ENCODE measurements around the gene KCTD2. TPM values are rescaled to one million over a fixed set of nuclear protein-coding genes. Genes with fewer than 3 reads are reported as not detected.
"Not testable (repeated sequence)": the region's sequence is repeated elsewhere in the genome, so short reads cannot be mapped to it uniquely, and the experiment has no call there.

Gene KCTD2
- total RNA-seq, 1 experiment from 2014 or later = 22.8 TPM

GRCh38 chr17:75049706-75050105 lies 2.7 kb downstream of the KCTD2 start:
- DNase-seq (ENCODE audit: low read depth) = no peak

DNA sequence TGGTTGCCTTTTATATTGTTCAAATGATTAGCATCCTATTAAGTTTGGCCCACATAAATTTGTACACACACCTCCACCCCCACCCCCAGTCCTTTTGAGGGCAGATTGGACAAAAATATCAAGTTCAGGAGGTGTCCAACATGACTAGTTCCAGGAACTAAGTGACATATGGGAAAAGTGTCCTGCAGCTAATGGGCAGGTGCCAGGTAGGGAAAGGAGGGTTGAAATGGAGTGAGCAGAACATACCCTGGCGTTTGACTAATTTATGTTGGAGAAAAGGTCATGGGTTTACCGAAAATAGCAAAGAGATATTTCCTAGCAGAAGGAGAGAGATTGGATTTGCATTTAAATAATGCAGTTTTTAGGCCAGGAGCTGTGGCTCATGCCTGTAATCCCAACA lies 4.9 kb downstream of the KCTD2 start:
- DNase-seq (ENCODE audit: low read depth) = no peak

GRCh38 chr17:75059369-75060345 lies 12.6 kb downstream of the KCTD2 start:
- DNase-seq (ENCODE audit: low read depth) = peak; percentile 88

GRCh38 chr17:75060434-75061054 lies 13.5 kb downstream of the KCTD2 start:
- DNase-seq (ENCODE audit: low read depth) = no peak

DNA sequence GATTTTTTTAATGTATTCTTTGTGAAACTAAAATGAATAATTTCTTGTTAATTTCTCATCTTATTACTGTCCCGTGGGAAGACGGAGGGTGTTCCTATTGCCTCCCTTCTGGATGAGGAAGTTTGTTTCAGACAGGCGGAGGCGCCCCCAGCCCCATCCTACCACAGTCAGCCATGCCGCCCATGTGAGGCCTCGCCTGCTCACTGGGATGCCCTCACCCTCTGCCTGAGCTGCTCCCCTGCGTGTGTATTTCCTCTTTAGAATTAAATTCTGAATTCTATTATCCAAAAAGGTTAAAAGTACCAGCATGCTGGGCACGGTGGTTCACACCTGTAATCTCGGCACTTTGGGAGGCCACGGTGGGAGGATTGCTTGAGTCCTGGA lies 14.0 kb downstream of the KCTD2 start:
- no peak for DNase-seq (ENCODE audit: low read depth)

GRCh38 chr17:75061618-75062017 lies 14.6 kb downstream of the KCTD2 start:
- DNase-seq (ENCODE audit: low read depth) = no peak

DNA sequence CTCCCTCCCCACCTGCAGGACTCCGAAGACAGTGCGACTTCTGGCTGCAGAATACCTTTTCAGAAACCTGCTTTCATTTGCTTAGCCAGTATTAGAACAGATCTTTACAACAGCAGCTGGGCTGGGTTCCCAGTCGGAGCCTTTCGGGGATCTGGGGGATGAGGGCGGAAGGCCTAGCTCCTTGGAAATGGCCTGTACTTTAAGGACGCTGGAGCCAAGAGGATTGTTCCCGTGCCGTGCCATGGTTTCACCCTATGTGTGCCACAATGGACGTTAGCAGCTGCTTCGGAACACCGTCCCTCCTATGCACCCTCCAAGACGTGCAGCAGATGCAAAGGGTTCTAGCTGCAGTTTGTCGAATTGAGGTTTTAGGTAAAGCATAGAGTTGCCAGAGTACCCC lies 16.2 kb downstream of the KCTD2 start:
- DNase-seq (ENCODE audit: low read depth) = no peak

DNA sequence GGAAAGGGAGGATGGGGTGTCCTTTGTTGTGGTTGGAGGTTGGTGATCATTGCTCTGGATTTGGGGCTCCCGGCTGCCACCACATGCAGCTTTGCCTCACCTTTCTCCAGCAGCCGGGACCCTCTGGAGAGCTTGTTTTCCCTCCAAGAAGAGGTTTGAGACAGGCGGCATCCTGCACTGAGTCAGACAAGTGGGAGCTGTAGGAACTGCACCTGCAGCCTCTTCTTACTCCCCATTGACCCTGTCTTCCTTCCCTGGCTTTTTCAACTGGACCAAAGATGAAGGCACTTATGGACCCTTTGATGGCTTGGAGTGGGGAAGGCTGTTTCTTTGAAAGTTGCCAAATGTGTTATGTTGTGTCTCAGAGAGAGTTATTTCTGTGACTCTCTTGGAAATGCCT lies 16.6 kb downstream of the KCTD2 start:
- DNase-seq (ENCODE audit: low read depth) = no peak

DNA sequence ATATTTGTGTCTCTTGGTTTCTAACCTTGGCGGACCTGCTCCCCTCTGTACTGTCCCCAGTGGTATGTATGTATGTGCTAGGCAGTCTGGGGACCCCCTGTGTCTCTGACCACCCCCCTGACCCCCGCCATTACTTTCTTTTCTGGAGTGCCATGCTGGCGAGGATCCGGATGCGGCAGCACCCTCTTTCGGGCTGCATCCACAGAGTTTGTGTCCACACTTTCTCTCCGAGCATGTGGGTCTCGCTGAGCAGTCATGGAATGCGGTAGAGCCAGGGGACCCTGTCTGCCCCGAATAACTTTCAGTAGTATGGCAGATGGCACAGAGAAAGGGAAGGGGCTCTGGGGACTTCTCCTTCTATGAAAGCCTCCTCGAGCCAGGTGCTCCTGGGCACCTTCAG lies 17.0 kb downstream of the KCTD2 start:
- no peak for DNase-seq (ENCODE audit: low read depth)

- no peak for DNase-seq (ENCODE audit: low read depth)
Measured at GRCh38 chr17:75064460-75064859, 17.4 kb downstream of the KCTD2 start.

- DNase-seq (ENCODE audit: low read depth) = no peak
Measured at GRCh38 chr17:75064867-75065561, 18.0 kb downstream of the KCTD2 start.

- no peak for DNase-seq (ENCODE audit: low read depth)
Measured at GRCh38 chr17:75065562-75066151, 18.6 kb downstream of the KCTD2 start.

DNA sequence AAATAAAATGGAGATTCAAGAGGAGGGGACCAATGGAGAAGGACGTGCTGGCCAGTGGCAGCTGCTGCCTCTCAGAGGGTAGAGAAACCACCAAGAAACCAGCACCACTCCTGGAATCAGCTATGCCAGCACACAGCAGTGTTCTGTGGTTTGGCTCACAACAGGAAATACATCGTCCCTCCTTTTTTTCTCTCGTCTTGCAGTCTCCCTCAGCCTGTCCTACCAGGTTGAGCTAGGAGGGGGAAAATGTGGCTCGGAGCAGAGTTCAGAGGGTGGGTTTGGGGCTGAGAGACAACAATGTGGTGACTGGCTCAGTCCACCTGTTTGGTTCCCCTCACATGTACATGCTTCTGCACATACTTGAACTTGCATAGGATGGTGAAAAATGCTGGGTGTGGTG lies 20.8 kb downstream of the KCTD2 start:
- peak; percentile 75 for DNase-seq (ENCODE audit: low read depth)

DNA sequence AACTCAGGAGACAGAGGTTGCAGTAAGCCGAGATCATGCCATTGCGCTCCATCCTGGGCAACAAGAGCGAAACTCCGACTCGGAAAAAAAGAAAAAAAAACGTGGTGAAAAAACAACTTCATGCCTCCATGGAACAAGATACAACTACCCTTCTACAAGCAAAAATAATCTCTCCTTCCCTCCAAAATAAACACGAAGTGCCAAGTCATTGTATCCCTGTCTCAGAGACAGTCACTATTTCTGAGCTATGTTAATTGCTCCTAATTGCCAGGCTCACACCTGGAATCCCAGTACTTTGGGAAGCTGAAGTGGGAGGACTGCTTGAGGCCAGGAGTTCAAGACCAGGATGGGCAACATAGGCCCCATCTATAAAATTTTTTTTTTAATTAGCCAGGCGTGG lies 21.7 kb downstream of the KCTD2 start:
- no peak for DNase-seq (ENCODE audit: low read depth)

DNA sequence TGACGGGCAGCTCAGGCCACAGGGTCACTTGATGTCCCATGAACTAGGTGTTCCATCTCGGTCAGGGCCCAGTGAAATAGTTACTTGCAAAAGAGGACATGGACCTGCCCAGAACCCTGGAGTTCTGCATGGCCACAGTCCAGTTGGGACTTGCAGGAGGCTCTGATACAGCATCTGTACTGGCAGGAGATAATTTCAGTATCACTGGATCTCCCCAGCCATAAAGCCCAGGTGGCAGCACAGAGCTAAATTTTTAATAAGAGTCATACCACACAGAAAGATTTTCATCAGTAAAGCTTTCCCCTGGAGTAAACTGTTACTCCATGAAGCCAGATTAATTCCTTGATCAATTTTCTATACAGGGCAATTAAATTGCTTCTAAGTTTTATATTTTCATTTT lies 22.8 kb downstream of the KCTD2 start:
- DNase-seq (ENCODE audit: low read depth) = no peak

DNA sequence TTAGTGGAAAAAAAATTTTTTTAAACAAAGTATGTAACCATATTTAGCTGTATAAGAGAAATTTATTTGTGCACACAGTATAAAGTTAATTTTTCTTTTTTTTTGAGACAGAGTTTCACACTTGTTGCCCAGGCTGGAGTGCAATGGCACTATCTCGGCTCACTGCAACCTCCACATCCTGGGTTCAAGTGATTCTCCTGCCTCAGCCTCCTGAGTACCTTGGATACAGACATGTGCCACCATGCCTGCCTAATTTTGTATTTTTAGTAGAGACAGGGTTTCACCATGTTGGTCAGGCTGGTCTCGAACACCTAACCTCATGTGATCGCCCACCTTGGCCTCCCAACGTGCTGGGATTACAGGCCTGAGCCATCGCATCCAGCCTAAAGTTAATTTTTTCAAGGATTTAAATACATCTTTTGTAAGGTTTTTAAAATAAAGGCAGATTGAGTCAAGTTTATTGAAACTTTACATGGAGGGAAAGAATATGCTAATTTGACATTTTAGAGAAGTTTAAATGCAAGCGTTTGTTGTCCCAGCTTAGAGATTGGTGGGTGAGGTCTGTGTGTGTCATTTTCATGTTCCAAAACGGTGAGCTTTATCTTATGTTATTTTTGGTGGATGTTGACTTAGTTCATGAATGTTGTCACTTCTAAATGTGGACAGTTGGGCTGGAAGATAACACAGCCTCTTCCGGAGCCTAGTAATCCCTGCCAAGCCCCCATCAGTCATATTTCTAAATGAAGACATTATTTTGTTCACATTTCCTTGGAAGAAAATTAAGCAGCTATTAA lies 24.6 kb downstream of the KCTD2 start:
- DNase-seq (ENCODE audit: low read depth) = not testable (repeated sequence)

- not testable (repeated sequence) for DNase-seq (ENCODE audit: low read depth)
Measured at GRCh38 chr17:75072909-75073308, 25.9 kb downstream of the KCTD2 start.

DNA sequence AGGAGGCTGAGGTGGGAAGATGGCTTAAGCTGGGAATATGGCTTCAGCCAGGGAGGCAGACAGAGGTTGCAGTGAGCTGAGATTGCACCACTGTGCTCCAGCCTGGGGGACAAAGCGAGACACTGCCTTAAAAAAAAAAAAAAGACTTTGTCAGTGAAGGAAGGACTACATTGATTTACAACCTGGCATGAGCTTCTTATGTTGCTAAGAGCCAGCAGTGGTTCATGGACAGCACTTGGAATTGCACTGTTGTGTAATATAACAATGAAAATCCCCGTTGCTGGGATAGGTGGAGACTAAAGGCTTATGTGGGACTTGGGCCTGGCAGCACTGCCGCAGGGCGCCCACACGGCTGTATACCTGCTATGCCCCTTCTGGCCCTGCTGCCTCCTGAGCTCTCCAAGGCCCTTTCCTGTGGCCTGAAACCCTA lies 26.6 kb downstream of the KCTD2 start:
- DNase-seq (ENCODE audit: low read depth) = no peak

GRCh38 chr17:75074532-75074931 lies 27.5 kb downstream of the KCTD2 start:
- no peak for DNase-seq (ENCODE audit: low read depth)

DNA sequence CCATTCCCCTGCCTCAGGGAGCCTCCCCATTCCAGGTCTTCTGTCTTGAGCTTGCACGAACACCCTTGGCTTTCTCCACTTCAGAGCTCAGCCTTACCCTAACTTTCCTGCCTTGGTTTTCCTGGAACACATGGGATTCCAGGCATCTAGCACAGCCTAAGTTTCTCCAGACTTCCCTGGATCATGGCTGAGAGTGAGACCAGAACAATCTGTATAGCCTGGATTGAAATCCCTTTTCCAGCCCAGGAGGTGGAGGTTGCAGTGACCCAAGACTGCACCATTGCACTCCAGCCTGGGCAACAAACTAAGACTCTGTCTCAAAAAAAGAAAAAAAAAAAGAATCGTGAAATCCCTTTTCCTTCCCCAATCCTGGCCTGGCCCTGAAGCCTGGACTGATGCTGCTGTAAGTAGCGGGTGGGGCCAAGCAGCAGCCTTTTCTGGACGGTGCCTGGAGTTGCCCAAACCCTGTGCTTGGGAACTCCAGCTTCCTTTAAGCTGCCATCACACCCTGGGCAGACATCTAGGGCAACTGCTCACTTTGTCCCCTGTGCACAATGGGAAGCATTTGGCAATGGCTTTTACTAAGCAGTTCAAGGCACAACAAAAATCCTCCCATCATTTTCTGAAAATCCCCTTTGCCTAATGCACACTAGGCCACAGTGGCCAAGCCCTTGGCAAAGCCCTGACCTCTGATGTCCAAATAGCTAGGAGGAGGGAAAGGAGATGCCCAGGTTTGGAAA lies 28.7 kb downstream of the KCTD2 start:
- DNase-seq (ENCODE audit: low read depth) = no peak

Measured in LHCN-M2 (cell line).